Astrocyte (in vitro differentiated cells and primary cell): ENCODE data around the gene CTIF.

Experiments used
- CTCF ChIP-seq: IDR thresholded peaks from 2 replicates; pipeline ENCODE4 v1.5.1; 2011; ENCODE audit warnings: low read depth, mild to moderate bottlenecking, inconsistent platforms, low read length, moderate library complexity; ENCODE audit not compliant: insufficient read depth
- EZH2 ChIP-seq: IDR thresholded peaks from 2 replicates; pipeline ENCODE4 v1.6.1; 2012; ENCODE audit warnings: mild to moderate bottlenecking, low read length, inconsistent platforms; ENCODE audit not compliant: insufficient read depth

GRCh38 chr18:48910972-48911545 lies 372.2 kb downstream of the CTIF start:
- TF ChIP-seq CTCF = no peak
- TF ChIP-seq EZH2 = no peak
